GM10266 (cell line): Measurements from ENCODE around the gene ETFA.

ENCODE experiments used
- DNase-seq: peaks from one replicate; pipeline ENCODE4 v3.0.0; 2012; ENCODE audit errors: extremely low spot score
- CTCF ChIP-seq: IDR thresholded peaks from 2 replicates; pipeline ENCODE4 v1.5.1; 2012; ENCODE audit warnings: mild to moderate bottlenecking, low read depth; ENCODE audit not compliant: control insufficient read depth, insufficient read depth; ENCODE audit errors: missing control alignments

Gene ETFA

GRCh38 chr15:76336254-76337058, 25.2 kb upstream of the ETFA start, which contains the start of gene ISL2:
Gene ISL2 (plus strand): TSS chr15:76336773. CDS start chr15:76336884, 111 bp downstream.
- TF ChIP-seq CTCF = no peak
- DNase-seq = peak; percentile 96

- no peak for TF ChIP-seq CTCF
- peak; percentile 36 for DNase-seq
Observed at GRCh38 chr15:76335307-76336253, 24.3 kb upstream of the ETFA start.

- no peak for TF ChIP-seq CTCF
- no peak for DNase-seq
Observed at GRCh38 chr15:76334438-76335306, 23.4 kb upstream of the ETFA start.

GRCh38 chr15:76333720-76334437, 22.6 kb upstream of the ETFA start:
- DNase-seq = peak; percentile 27
- peak; percentile 45 for TF ChIP-seq CTCF

- TF ChIP-seq CTCF = no peak
- no peak for DNase-seq
Observed at GRCh38 chr15:76333309-76333708, 22.0 kb upstream of the ETFA start.

GRCh38 chr15:76332796-76333195, 21.5 kb upstream of the ETFA start:
- no peak for TF ChIP-seq CTCF
- DNase-seq = no peak
